HG02798 (cell line): Measurements from ENCODE around the gene RARB.

Experiments
- ATAC-seq: cut with Tn5 transposase; IDR thresholded peaks from one replicate; pipeline ENCODE4 v1.9.1; 2021; ENCODE audit warnings: mild to moderate bottlenecking; ENCODE audit not compliant: unreplicated experiment, poor library complexity

RARB gene

GRCh38 chr3:25495726-25496253 lies 67.7 kb downstream of the RARB start:
- no peak for ATAC-seq

- no peak for ATAC-seq
Observed at GRCh38 chr3:25497096-25497495, 69.0 kb downstream of the RARB start.

DNA sequence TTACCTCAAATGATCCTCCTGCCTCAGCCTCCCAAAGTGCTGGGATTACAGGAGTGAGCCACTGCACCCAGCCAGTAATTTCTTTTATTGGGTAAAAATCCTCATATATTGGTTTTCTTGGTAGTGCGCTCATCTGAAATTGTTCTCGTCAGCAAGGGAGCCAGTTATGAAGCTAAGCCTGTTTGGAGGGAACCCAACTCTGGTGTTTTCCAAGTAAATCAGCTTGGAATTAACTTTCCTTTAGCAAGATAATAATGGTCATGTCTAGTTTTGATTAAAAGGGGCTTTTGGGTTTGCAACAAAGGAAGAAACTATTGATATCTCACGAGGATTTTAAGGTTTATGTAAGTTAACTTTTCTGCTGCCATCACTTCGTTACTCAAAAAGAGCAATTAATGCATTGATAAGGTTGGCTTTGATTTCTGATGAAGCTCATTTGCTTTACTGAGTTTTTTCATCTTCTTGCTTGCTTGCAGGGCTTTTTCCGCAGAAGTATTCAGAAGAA lies 72.7 kb downstream of the RARB start:
- no peak for ATAC-seq

DNA sequence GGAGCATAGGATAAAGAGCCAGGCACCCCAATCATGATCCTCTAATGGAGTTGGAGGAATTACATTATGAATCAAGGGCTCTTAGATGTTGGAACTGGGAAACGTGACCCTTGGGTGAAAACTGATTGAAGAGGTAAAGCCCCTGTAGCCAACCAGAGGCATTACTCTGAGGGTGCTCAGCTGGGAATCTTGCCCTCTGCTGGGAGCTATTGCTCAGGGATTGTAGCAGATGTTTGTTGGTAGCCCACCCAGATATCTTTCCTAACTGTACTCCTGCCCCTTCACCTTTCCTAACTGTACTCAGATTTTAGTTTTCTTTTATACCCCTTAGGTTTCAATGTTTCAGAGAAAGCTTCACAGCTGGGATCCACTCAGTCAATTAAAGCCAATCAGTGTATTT lies 74.2 kb downstream of the RARB start:
- ATAC-seq: no peak

GRCh38 chr3:25503898-25504301 lies 75.8 kb downstream of the RARB start:
- no peak for ATAC-seq

DNA sequence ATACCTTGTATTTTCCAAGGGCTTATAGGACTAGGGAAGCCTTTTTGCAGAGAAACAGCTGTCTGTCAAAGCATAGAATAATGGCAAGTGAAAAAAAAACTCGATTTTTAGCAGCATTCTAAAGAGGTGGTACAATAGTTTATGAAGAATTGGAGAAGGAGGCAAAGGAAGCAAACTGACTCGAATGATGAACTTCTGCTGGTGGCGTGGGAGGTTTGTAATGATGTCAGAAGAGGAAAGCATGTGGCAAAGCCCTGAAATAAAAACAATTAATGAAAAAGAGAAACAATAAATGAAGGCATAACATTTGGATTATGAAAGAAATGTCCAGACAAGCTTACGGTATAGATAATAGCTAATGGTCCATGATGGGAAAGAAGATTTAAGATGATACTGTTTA lies 77.5 kb downstream of the RARB start:
- no peak for ATAC-seq

- no peak for ATAC-seq
Observed at GRCh38 chr3:25507811-25508210, 79.7 kb downstream of the RARB start.

- ATAC-seq: no peak
Observed at GRCh38 chr3:25508433-25508832, 80.4 kb downstream of the RARB start.

- ATAC-seq: no peak
Observed at GRCh38 chr3:25508901-25509300, 80.8 kb downstream of the RARB start.

GRCh38 chr3:25510797-25511196 lies 82.7 kb downstream of the RARB start:
- no peak for ATAC-seq

GRCh38 chr3:25511972-25512721 lies 84.1 kb downstream of the RARB start:
- ATAC-seq: no peak

- no peak for ATAC-seq
Observed at GRCh38 chr3:25513642-25514266, 85.7 kb downstream of the RARB start.

DNA sequence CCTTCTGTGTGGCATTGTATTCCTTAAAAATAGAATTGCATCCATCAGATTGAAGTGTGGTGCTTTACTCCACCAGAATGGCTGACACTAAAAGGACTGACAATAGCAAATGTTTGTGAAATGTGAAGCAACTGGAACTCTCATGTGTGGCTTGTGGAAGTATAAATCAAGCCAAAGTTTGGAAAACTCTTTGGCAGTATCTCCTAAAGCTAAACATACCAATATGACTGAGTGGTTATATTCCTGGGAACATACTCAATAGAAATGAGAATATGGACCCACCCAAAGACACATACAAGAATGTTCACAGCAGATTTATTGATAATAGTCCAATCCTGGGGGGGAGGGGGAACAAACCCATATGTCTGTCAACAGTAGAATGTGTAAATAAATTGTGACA lies 87.1 kb downstream of the RARB start:
- ATAC-seq: no peak

DNA sequence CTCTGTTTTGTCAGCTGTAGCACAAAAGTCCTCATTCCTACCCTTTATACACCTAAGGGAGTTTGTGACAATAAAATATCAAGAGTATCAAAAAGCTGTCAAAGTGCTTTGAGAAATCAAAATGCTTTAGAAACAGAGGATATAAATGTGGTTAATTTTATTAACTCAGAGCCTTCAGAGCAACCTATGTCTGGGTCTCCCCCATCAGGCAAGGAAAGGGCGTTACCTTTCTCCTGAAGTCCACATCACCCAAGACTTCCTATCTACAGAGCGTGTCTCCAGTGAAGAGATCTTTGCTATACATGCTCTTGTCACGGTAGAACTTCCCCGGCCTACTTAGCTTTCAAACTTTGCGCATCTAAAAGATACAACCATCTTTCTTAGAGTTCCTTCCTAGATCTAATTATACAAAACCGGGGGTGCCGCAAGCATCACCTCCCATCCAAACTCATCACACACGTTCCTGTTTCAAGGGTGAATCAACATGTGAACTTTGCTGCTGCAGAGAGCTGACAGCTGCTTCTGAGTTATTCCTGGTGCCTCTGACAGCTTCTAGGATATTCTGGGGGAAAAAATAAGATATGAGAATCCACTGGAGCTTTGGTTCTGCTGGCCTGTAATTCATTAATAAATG lies 93.0 kb downstream of the RARB start:
- ATAC-seq: no peak

DNA sequence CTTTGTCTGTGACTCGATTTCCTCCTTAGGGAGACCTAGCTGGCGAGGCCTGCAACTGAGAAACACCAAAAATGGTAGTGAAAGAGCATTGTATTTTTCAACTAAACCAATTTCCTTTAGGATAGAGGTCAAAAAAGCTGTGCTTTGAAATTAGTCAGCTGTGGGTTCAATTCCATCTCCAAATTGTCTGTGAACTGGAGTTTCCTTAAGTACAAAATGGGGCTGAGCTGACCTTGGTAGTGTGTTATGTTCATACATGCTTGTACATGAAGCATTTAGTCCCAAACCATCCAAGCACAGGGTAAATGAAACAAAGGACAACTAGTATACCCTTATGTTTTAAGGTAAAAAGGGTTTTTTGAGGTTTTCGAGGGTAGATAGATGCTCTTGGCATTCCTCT lies 99.3 kb downstream of the RARB start:
- no peak for ATAC-seq

DNA sequence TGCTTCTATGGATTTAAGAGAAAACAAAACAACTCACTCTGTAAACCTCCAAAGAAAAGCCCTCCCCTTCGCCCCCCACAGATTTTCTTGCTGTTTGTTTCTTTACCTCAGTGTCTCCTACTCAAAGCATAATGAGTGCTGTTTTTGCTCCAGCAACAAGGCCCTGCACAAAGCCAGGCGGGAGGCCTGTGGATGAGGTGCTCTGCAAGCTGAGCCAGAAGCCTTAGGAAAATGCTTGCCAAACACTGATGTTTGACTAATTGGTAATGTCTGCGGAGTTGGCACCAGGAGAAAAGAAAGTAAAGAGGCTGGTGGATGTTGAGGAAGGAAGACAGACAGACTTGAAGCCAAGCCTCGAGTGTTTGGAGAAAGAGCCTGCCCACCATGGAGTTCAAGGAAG lies 99.7 kb downstream of the RARB start:
- no peak for ATAC-seq

GRCh38 chr3:25531971-25532370 lies 103.9 kb downstream of the RARB start:
- ATAC-seq: no peak

- ATAC-seq: no peak
Observed at GRCh38 chr3:25532431-25533162, 104.5 kb downstream of the RARB start.

- no peak for ATAC-seq
Observed at GRCh38 chr3:25533399-25533798, 105.3 kb downstream of the RARB start.

DNA sequence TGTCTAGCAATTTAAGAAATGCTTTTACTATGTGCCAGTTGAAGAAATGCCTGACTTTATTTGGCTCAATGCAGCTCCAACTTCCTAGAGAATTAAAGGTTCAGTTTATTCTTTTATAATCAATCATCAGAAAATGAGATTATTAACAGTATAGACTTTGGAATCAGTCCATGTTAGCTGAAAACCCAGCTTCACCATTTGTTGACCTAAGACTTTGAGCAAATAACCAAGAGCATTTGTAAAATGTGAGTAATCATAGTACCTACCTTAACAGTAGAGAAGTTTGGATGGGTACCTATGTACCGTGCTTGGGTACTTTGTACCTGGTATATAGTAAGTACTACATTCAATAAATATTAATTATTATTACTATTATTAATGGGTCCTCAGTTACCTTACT lies 105.9 kb downstream of the RARB start:
- ATAC-seq: no peak
